ENCODE data around the gene REN.

Gene REN

GRCh38 chr1:204153667-204154066 lies 12.5 kb downstream of the REN start:
- no peak for ATAC-seq (replicated peaks)
- Mint-ChIP-seq H3K27me3 (peaks cover 49 to 54% of the 10 kb centered on the region in 2 donors), H3K36me3 (no peaks in the 10 kb centered on the region), H3K4me1 (peaks cover 9 to 23% of the 10 kb centered on the region in 2 donors), H3K4me3 (no peak overlapping the region), H3K27ac (no peak overlapping the region), H3K9me3 (no peaks in the 10 kb centered on the region)
- DNase-seq, result no peak

GRCh38 chr1:204152310-204153044 lies 13.7 kb downstream of the REN start:
- Mint-ChIP-seq H3K4me3 (peak overlapping the region; percentile 71 to 78), H3K36me3 (no peaks in the 10 kb centered on the region), H3K9me3 (no peaks in the 10 kb centered on the region), H3K4me1 (peaks cover 9 to 25% of the 10 kb centered on the region in 2 donors), H3K27ac (no peak overlapping the region), H3K27me3 (peaks cover 49 to 53% of the 10 kb centered on the region in 2 donors)
- ATAC-seq (replicated peaks), result no peak
- DNase-seq, result no peak

- Mint-ChIP-seq H3K9me3 (no peaks in the 10 kb centered on the region), H3K27me3 (peaks cover 44 to 55% of the 10 kb centered on the region in 2 donors), H3K4me1 (peaks cover 9 to 25% of the 10 kb centered on the region in 2 donors), H3K4me3 (peak within 1 kb of the TSS; percentile 77 to 78), H3K36me3 (no peaks in the 10 kb centered on the region), H3K27ac (peak within 1 kb of the TSS; percentile 59)
- DNase-seq (peak; percentile 23), ATAC-seq (replicated peaks) (peak; percentile 44 to 46)
Observed at GRCh38 chr1:204151552-204152309, 14.4 kb downstream of the REN start, which contains the start of gene ETNK2. Gene ETNK2 (minus strand): TSS chr1:204152044. CDS start chr1:204151852, 192 bp downstream.

GRCh38 chr1:204150702-204151551 lies 15.2 kb downstream of the REN start:
- H3K36me3 Mint-ChIP-seq, result no peaks in the 10 kb centered on the region
- DNase-seq (no peak), ATAC-seq (replicated peaks) (peak in 1 of 2 donors; percentile 19)
- H3K4me1 Mint-ChIP-seq, result peaks cover 9 to 25% of the 10 kb centered on the region in 2 donors
- H3K4me3 Mint-ChIP-seq, result peak overlapping the region; percentile 74 to 77
- peaks cover 38 to 52% of the 10 kb centered on the region in 2 donors for H3K27me3 Mint-ChIP-seq
- H3K9me3 Mint-ChIP-seq, result no peaks in the 10 kb centered on the region
- peak overlapping the region; percentile 59 for H3K27ac Mint-ChIP-seq

- peak overlapping the region; percentile 48 for H3K27ac Mint-ChIP-seq
- H3K4me3 Mint-ChIP-seq, result no peak overlapping the region
- no peak for ATAC-seq (replicated peaks)
- H3K4me1 Mint-ChIP-seq, result peaks cover 9 to 25% of the 10 kb centered on the region in 2 donors
- no peak for DNase-seq
- H3K27me3 Mint-ChIP-seq, result peaks cover 30 to 48% of the 10 kb centered on the region in 2 donors
- no peaks in the 10 kb centered on the region for H3K9me3 Mint-ChIP-seq
- H3K36me3 Mint-ChIP-seq, result no peaks in the 10 kb centered on the region
Observed at GRCh38 chr1:204149635-204150565, 16.2 kb downstream of the REN start.

- Mint-ChIP-seq H3K27ac (peak overlapping the region; percentile 52), H3K36me3 (peaks cover 0 to 1% of the 10 kb centered on the region in 2 donors), H3K4me3 (no peak overlapping the region), H3K4me1 (peaks cover 9 to 25% of the 10 kb centered on the region in 2 donors), H3K27me3 (peaks cover 28 to 49% of the 10 kb centered on the region in 2 donors), H3K9me3 (no peaks in the 10 kb centered on the region)
- ATAC-seq (replicated peaks) (no peak), DNase-seq (no peak)
Observed at GRCh38 chr1:204149107-204149506, 17.0 kb downstream of the REN start.

GRCh38 chr1:204147406-204148383 lies 18.4 kb downstream of the REN start:
- Mint-ChIP-seq H3K4me1 (peaks cover 9 to 24% of the 10 kb centered on the region in 2 donors), H3K27me3 (peaks cover 22 to 39% of the 10 kb centered on the region in 2 donors), H3K9me3 (no peaks in the 10 kb centered on the region), H3K36me3 (peaks cover 0 to 1% of the 10 kb centered on the region in 2 donors), H3K4me3 (no peak overlapping the region), H3K27ac (peak overlapping the region; percentile 11)
- ATAC-seq (replicated peaks), result no peak
- no peak for DNase-seq

- ATAC-seq (replicated peaks), result no peak
- no peak for DNase-seq
- Mint-ChIP-seq H3K4me3 (no peak overlapping the region), H3K4me1 (peaks cover 6 to 17% of the 10 kb centered on the region in 2 donors), H3K27me3 (peaks cover 17 to 32% of the 10 kb centered on the region in 2 donors), H3K36me3 (peaks cover 0 to 1% of the 10 kb centered on the region in 2 donors), H3K9me3 (no peaks in the 10 kb centered on the region), H3K27ac (no peak overlapping the region)
Observed at GRCh38 chr1:204146965-204147364, 19.2 kb downstream of the REN start.

GRCh38 chr1:204146309-204146708 lies 19.8 kb downstream of the REN start:
- Mint-ChIP-seq H3K27ac (no peak overlapping the region), H3K27me3 (peaks cover 17 to 35% of the 10 kb centered on the region in 2 donors), H3K9me3 (no peaks in the 10 kb centered on the region), H3K36me3 (peaks cover 0 to 1% of the 10 kb centered on the region in 2 donors), H3K4me1 (peaks cover 6 to 17% of the 10 kb centered on the region in 2 donors), H3K4me3 (no peak overlapping the region)
- no peak for DNase-seq
- no peak for ATAC-seq (replicated peaks)

GRCh38 chr1:204145033-204145504 lies 21.1 kb downstream of the REN start:
- Mint-ChIP-seq H3K27ac (no peak overlapping the region), H3K4me3 (no peak overlapping the region), H3K9me3 (no peaks in the 10 kb centered on the region), H3K4me1 (peaks cover 6 to 12% of the 10 kb centered on the region in 2 donors), H3K27me3 (peaks cover 11 to 30% of the 10 kb centered on the region in 2 donors), H3K36me3 (peaks cover 1 to 3% of the 10 kb centered on the region in 2 donors)
- no peak for ATAC-seq (replicated peaks)
- DNase-seq, result no peak

GRCh38 chr1:204143276-204144041 lies 22.7 kb downstream of the REN start:
- ATAC-seq (replicated peaks) (no peak), DNase-seq (no peak)
- Mint-ChIP-seq H3K4me1 (peaks cover under 1 to 8% of the 10 kb centered on the region in 2 donors), H3K9me3 (no peaks in the 10 kb centered on the region), H3K4me3 (no peak overlapping the region), H3K27ac (no peak overlapping the region), H3K27me3 (peaks cover 11 to 34% of the 10 kb centered on the region in 2 donors), H3K36me3 (peaks cover 1 to 4% of the 10 kb centered on the region in 2 donors)
